GM03348 (cell line): ENCODE results near the gene NAGLU.

Experiments
- DNase-seq: peaks from one replicate; pipeline ENCODE4 v3.0.0; 2012; ENCODE audit warnings: low spot score

NAGLU gene

DNA sequence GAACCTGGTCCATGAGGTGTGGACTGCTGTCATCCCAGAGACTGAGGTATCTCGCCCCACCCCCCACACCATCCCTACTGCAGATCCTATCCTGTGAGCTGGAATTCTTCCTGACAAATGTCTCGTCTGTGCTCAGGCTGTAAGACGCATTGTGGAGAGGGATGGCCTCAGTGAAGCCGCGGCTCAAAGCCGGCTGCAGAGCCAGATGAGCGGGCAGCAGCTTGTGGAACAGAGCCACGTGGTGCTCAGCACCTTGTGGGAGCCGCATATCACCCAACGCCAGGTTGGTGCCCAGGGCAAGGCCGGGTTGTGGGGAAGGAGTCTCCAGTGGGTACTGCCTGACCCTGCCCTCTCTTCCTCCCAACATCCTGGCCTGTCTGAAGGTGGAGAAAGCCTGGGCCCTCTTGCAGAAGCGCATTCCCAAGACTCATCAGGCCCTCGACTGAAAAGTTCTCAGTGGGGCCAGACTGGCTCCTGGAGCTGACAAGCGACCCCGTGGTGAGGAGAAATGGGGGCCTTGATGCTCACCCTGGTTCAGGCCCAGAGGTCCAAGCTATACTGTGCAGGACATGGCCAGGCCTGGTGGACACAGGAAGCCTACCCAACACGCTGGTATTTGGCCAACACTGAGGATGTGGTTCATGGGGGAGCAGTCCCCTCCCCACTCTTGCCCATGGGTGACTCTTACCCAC lies 29.6 kb downstream of the NAGLU start:
- no peak for DNase-seq

DNA sequence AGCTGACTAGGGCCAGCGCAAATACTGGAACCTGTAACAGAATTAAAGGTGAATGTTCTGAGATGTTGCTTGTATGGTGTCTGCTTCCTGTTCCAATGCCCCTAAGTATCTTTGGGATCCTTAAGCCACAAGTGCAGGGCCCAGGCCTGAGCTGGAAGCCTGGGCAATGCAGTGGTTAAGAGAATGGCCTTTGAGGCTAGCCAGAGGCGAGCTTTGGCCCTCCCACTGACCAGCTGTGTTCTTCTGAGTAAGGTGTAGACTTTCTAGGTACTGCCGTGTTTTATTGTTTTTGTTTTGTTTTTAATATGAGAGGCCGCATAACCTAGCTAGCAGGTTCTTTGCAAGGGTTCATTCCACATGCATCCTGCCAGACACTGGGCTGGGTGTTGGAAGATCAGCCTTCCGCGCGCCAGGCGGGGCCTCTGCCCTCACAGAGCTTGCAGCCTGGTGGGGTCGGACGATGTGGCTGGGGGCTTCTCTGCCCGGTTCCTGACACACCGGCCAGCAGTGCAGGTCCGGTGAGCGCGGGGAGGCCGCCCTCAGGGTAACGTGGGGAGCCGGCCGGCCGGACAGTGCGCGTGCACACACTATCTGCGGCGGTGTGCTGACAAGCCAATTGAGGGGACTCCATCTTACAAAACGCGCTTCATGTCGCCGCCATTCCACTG lies 30.3 kb downstream of the NAGLU start:
- DNase-seq = no peak

DNA sequence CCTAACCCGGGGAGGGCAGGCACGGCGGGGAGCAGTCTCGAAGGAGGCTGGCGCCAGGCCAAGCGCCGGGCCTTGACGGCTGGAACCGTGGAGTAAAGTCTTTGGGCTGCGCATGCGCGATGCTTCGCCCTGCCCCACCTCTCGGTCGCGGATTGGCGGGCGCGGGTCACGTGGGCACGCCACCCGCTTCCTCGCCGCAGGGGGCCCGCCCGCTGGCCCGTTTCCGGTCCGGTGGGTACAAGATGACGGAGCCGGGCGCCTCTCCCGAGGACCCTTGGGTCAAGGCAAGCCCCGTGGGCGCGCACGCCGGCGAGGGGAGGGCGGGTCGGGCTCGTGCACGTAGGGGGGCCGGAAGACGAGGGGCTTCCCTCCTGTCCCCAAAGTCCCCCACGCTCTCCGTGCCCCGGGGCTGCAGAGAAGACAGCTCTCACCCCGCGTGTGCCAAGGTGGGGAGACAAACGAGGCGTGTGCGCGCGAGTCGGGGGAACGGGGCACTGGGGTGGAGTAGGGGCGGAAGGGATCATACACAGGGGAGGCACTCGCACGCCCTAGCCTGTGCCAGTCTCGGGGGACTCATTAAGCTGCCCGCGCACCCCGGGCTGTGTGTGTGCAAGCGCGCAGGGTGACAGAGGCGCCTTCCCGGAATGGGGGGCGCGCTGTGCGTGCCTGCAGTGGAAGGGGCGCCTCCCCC lies 31.0 kb downstream of the NAGLU start, which contains the start of gene MLX:
TSS of gene MLX (plus strand) at position 218 of the 691 bp plus-strand sequence. CDS start at position 243, 25 bp downstream.
- peak; percentile 100 for DNase-seq

DNA sequence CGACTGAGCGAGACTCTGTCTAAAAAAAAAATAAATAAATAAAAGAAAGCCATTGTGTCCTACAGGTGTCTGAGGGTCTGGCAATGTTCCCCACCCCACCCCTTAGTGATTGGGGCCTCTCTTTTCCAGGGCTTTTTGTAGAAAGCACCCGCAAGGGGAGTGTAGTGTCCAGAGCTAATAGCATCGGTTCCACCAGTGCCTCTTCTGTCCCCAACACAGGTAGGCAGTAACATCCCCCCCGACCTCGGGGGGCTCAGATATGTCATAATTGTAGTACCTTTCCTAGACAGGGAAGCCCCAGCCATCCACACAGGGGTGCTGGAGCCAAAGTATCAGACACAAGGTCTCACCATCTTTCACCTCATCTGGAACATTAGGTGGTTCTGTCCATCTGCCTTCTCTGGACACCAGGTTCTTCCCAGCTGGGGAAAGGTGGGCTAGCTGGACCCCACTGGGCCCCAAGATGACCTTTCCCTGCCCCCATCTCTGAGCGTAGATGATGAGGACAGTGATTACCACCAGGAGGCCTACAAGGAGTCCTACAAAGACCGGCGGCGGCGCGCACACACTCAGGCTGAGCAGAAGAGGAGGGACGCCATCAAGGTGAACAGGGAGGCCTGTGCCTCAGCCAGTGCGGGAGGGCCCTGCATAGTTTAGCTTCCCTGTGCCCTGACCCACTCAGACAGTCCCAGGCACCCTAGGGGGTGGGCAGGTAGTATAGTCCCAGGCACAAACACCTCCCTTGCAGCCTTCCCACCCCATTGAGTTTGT lies 32.5 kb downstream of the NAGLU start:
- no peak for DNase-seq

DNA sequence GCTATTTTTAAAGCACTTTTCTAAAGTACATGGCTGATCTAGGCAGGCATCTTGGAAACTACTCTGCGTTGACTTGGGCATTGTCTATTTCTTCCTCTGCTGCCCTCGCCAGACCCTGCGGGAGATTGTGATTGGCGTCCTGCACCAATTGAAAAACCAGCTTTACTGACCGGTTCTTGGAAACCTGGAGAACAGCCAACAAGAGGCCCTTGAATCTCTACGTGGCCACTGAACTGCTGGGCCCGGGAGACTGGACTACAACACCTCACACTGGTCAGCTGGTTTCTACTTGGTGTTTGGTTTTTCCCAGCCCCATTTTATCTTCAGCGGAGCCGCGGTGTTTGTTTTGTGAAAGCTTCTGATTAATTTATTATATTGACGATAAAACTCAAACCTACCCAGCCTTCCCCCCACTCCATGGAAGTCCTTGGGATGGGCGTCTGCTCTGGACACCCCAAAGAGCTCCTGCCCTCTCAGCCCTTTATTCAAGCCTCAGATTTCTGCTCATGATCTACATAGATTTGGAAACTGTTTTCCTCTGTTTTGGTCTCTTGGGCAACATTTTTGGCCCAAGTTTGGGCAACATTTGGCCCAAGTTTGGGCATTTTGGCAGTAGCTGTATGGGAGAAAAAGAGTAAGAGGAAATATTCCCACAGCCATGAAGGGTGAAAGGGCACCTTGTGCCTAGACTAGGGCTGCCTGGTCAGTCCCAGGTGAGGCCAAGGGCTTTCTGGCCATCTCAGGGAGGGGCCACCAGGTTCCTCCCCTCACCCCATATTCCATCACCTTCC lies 35.6 kb downstream of the NAGLU start:
- DNase-seq = no peak

DNA sequence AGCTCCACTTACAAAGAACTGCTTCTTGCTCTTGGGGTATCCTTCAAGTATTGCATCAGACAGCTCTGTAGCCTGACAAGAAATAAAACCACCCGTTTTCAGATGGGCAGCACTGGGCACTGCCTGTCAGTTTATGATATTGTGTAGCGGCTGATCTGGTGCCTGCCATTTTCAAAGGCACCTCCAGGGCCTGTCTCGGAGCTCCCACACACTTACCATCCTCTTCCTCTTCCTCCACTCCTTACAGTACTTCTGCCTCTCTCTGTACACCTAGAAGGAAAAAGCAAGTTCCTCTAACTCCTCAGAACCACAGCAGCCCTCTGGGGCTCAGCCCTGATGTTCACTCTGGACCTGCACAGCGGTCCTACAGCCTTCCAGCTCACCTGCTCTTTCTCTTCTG lies 37.1 kb downstream of the NAGLU start:
- DNase-seq = no peak

DNA sequence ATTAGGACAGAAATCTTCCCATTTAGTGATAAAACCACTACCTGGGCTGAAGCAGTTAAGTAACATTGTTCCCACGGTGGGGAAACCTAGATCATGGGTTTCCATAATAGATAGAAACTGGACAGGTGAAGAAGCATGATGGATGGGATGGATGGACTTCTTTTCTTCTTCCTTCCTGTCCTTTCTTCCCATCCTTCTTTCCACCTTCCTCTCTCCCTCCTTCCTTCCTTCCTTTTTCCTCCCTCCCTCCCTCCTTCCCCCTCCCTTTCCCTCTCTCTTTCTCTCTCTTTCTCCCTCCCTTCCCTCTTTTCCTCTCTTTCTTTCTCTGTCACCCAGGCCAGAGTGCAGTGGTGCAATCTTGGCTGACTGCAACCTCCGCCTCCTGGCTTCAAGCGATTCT lies 38.4 kb downstream of the NAGLU start:
- no peak for DNase-seq

DNA sequence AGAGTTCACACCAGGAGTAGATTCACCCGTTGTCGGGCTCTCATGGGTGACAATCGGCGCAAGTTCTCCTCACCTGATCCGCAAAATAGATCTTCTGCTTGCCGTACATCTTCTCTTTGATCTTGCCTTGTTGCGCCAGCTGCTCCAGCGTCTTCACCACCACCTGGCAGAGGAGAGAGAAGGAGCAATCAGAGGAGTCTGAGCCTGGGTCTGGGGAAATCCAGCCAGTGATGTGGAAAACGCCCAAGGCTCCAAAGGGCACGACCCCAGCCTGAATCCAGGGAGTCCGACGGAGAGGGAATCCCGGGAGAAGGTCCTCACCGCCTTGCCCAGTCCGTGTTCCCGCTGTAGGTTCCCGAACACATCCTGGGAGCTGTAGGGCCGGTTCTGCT lies 41.1 kb downstream of the NAGLU start:
- DNase-seq = no peak

DNA sequence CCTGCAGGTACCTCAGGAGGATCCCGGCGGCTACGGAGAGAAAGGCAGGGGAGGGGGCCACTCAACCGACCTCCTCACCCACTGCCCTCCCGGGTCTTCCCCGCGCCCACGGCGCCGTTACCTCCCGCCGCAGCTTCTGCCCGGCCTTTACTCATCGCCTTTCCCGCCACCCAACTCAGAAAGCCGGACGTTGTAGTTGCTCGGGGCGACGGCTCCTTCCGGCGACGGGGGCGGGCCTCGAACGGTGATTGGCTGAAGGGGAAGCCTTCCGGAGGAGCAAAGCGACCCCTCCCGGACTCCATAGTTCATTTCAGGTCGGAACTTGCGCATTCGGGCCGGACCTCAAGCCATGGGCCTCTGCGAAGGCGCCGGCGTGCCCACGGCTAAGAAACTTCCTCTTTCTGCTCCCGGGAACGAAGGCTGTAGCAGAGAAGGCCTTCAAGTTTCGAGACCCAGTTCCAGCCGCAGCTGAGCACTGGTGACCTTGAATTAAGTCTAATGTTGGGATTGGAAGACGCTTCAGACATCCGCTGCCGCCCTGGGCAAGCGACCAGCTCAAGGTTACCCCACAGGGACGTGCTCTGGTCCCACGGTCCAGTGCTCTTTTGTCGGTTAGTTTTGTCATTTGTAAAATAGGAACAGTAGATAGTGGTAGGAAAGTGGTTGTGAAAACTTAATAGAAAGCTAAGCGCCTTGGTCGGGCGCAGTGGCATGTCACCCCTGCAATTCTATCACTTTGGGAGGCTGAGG lies 41.7 kb downstream of the NAGLU start, which contains the start of gene PSMC3IP:
TSS of gene PSMC3IP (minus strand) at position 198 of the 750 bp plus-strand sequence. CDS start at position 155, 43 bp downstream.
- peak; percentile 98 for DNase-seq

DNA sequence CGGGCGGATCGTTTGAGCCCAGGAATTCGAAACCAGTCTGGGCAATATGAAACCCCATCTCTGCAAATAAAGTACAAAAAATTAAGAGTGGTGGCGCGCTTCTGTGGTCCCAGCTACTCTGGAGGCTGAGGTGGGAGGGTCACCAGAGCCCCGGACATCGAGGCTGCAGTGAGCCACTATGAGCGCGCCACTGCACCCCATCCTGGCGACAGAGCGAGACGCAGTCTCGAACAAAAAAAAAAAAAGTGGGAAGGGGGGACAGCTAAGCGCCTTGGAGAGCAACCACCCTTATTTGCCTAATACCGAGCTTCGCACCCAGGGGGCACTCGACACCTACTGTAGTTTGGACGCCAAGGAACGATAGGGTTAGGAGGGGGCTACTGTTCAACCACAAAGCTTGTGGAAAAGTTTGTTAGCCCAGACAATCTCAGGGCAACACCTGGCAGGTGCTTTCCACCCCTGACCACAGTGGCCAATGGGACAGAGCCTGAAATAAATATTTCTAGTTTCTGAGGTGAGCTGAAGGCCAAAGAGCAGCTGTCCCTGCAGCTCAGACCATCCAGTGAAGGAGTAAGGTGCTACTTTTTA lies 42.3 kb downstream of the NAGLU start:
- DNase-seq = peak; percentile 85

DNA sequence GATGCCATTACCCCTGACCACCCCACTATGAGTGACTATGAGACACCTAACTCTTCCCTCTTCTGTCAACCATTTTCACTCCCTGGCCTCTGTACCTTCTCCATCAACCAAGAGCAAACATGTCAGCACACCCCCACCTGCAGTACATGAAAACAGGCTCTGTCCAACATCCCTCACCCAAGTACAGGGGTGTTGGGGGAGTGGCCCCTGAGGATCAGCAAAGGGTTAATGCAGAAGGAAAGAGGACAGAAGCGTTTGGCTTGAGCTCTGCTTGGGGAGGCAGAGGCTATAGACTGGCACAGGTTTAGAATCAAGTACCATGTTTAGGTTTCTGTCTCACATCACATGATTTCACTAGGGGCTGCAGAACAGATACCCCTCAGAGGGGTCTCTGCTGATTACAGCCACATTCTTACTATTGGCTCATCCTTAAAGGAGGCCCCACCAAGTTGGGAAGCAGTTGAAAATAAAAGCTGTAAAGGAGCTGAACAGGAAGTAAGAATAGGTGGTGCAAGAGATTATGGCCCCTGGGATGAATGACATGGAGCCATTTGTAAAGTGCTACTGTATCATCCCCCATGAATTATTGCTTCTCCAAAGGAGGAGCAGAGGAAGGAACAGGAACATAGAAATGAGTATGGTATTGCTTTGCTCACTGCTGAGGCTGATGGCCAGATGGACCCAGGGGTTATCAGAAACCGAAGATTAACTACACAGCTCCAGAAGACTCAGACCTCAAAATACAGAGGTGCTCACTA lies 43.9 kb downstream of the NAGLU start:
- no peak for DNase-seq

DNA sequence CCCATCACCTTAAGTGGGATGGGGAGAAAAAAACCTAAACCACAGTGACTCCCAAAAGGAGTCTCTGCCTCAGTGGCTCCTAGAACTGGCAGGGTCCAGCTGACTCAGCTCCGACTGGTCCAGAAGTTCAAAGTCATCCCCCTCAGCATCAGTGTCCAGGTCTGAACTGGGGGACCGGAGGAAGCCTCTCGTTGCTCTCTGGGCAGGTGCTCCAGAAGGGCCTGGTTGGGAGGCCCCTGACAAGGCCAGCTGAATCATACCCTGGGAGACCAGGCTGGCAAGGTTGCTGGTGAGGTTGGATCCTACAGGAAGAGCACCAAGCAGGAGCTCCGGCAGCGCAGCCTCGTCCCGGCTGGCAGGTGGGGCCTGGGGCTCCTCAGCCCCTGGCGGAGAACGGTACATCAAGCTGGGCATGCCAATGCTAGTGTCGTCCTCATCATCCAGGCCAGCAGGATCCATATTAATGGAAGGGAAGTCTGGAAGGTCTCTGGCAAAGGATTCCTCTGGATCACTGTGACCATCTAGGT lies 45.8 kb downstream of the NAGLU start:
- DNase-seq = no peak

DNA sequence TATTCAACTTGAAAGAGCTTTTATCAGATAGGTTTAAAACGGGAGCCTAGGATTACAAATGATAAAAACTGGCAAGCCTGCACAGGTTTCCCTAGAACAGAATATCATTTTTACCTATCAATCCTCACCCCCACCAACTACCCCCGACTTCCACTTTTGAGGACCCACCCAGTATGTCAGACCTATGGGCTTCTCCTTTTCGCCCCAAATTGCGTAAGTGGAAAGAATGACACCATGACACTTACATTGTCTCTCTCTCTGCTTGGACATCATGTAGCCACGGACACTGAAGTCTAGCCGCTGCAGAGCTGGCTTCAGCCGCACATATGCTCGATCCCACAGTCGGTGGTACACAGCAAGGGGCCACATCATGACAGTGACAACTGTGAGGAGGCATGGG lies 48.8 kb downstream of the NAGLU start:
- no peak for DNase-seq

DNA sequence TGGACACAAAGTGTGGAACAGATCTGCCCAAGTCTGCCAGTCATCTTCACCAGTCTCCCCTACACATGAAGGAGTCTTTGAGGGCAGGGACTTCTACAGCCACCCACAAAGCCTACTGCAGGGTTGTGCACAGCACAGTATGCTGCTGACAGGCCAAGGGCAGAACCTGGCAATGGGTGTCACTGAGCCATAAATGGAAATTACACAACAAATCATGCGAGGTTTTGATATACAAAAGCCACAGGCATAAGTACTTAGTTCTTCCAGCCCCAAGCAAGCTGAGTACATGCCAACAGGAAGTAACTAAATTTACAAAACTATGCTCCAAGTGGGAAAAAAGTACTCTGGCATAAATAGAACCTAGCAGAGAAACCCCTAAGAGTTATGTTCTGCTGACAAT lies 49.3 kb downstream of the NAGLU start:
- no peak for DNase-seq

DNA sequence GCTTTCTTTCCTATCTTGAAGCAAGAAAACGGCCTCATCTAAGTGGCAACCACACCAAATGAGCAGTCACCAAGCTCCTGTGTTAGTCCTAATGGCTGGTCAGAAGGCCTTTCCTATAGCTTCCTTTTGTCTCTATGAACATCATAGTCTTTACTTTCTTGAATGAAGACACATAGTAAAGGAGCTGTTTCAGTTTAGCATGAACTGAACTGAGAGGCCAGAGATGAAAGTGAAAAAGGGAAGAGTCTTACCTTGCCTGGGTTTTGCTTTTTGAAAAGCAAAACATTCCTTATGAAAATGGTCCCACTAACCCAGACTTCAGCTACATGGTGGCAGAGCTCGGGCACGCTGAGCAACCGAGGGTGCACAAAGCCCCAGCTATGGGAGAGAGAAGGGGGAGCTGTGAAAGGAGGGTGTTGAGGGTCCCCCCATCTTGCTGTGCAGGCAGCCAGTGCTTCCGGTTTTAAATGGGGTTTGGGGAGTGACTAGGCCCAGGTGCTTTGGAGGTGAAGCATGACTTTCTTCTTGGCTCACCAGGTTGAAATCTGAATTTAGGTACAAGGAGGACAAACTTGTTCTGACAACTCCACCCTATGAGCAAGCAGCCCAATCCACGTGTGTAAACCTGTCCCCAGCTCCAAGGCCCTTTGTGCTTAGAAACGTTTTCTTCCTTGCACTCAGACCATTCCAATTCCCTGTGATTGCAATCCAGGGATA lies 50.6 kb downstream of the NAGLU start:
- no peak for DNase-seq

DNA sequence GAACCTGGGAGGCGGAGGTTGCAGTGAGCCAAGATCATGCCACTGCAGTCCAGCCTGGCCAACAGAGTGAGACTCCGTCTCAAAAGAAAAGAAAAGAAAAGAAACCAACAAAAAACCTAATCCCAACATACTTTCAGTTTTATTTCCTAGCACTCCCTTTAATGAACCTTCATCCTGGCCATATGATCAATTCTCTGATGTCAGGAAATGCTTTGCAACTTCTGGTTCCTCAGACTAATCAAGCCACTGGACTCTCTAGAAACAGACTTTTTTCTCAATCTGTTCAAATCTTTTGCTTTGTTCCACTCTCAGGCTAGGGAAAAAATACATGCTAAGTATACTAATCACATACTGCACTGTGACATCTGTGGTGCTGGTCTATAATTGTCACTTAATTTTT lies 54.8 kb downstream of the NAGLU start:
- no peak for DNase-seq

DNA sequence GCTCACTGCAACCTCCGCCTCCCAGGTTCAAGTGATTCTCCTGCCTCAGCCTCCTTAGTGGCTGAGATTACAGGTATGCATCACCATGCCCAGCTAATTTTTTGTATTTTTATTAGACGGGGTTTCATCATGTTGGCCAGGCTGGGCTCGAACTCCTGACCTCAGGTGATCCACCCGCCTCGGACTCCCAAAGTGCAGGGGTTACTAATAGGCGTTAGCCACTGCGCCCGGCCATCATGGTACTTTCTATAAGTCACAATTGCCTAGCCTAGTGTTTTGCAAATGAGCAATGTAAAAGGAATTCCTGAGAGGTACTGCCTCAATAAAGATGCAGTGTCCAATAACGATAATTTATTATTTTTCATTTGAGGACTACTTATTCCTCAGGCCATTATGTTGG lies 55.4 kb downstream of the NAGLU start:
- DNase-seq = no peak
